K562 (cell line): ENCODE data around the gene PIGH. TPM values are rescaled to one million over a fixed set of nuclear protein-coding genes. Genes with fewer than 3 reads are reported as not detected.

Experiments used
- CHAMP1 ChIP-seq: fragments of 450-650 bp; IDR thresholded peaks from 2 replicates; pipeline ENCODE4 v1.6.1; 2016; ENCODE audit warnings: mild to moderate bottlenecking
- HCFC1 ChIP-seq: IDR thresholded peaks from 2 replicates; pipeline ENCODE4 v1.6.1; 2012; ENCODE audit warnings: low read depth, low read length, improper control_type of control experiment
- LARP7 ChIP-seq: fragments of 450-650 bp; IDR thresholded peaks from 2 replicates; pipeline ENCODE4 v1.6.1; 2016
- MAFG ChIP-seq: fragments of 450-650 bp; conservative IDR thresholded peaks from 2 replicates; pipeline ENCODE4 v1.6.1; 2016; ENCODE audit warnings: missing genetic modification characterization, missing compliant biosample characterization
- PHTF2 ChIP-seq: fragments of 250-450 bp; sonication (Bioruptor Pico); IDR thresholded peaks from 2 replicates; pipeline ENCODE4 v1.5.0; 2021; ENCODE audit warnings: mild to moderate bottlenecking
- polyA plus RNA-seq, 8 experiments: library from polyadenylated mRNA; depleted of rRNA in 4 of 8; stranded (reverse) in 5 of 8; unstranded in 3 of 8; fragments of >200 nt; fragmentation: Nextera tagmentation in 2 of 8; fragmentation: Illumina TruSeq in 1 of 8; extraction: Ambion mirVana in 2 of 8; extraction: Trizol in 1 of 8; gene quantifications; 2 replicates each; pipeline versions ENCODE4 v1.2.1 to v1.2.3, GENCODE V29; 2011 to 2014; ENCODE audit warnings: inconsistent platforms in 1 of 8, missing spikeins in 1 of 8
- total RNA-seq, 7 experiments: library from RNA; depleted of rRNA in 6 of 7; stranded (reverse); fragments of >200 nt in 6 of 7; fragmentation: Illumina TruSeq in 2 of 7; extraction: Trizol in 2 of 7; gene quantifications; 2 replicates each; pipeline versions ENCODE4 v1.2.1 to v1.2.3, GENCODE V29; 2011 to 2021; ENCODE audit warnings: low replicate concordance in 1 of 7
- TF ChIP-seq, protein P1 (sequence below), 2 experiments: fragments of 450-650 bp; IDR thresholded peaks; 2 replicates each; pipeline ENCODE4 v1.6.1; 2018; ENCODE audit warnings: mild to moderate bottlenecking in 2 of 2, low read depth in 1 of 2; ENCODE audit not compliant: partially characterized antibody in 2 of 2
- TF ChIP-seq, protein P2 (sequence below), 2 experiments: fragments of 450-650 bp in 1 of 2; IDR thresholded peaks; 2 replicates each; pipeline ENCODE4 v1.6.1; 2011 to 2017; ENCODE audit warnings: low read depth in 2 of 2, antibody characterized with exemption in 1 of 2, borderline replicate concordance in 1 of 2, low read length in 1 of 2, mild to moderate bottlenecking in 1 of 2, mixed read lengths in 1 of 2; ENCODE audit not compliant: control insufficient read depth in 1 of 2
- TF ChIP-seq, protein P3 (sequence below): fragments of 450-650 bp; IDR thresholded peaks from 2 replicates; pipeline ENCODE4 v1.6.1; 2016; ENCODE audit warnings: low read depth

Gene PIGH
- total and polyA plus RNA-seq, 9 of the 15 experiments (the other 6 are each of a cell fraction or from before 2014, with no cell fraction given) = 21.1 to 53.4 (median 24.7) TPM

- TF ChIP-seq, protein P1, sequence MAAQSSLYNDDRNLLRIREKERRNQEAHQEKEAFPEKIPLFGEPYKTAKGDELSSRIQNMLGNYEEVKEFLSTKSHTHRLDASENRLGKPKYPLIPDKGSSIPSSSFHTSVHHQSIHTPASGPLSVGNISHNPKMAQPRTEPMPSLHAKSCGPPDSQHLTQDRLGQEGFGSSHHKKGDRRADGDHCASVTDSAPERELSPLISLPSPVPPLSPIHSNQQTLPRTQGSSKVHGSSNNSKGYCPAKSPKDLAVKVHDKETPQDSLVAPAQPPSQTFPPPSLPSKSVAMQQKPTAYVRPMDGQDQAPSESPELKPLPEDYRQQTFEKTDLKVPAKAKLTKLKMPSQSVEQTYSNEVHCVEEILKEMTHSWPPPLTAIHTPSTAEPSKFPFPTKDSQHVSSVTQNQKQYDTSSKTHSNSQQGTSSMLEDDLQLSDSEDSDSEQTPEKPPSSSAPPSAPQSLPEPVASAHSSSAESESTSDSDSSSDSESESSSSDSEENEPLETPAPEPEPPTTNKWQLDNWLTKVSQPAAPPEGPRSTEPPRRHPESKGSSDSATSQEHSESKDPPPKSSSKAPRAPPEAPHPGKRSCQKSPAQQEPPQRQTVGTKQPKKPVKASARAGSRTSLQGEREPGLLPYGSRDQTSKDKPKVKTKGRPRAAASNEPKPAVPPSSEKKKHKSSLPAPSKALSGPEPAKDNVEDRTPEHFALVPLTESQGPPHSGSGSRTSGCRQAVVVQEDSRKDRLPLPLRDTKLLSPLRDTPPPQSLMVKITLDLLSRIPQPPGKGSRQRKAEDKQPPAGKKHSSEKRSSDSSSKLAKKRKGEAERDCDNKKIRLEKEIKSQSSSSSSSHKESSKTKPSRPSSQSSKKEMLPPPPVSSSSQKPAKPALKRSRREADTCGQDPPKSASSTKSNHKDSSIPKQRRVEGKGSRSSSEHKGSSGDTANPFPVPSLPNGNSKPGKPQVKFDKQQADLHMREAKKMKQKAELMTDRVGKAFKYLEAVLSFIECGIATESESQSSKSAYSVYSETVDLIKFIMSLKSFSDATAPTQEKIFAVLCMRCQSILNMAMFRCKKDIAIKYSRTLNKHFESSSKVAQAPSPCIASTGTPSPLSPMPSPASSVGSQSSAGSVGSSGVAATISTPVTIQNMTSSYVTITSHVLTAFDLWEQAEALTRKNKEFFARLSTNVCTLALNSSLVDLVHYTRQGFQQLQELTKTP (IDR thresholded peaks at IDR 0.05; ENCODE audit: low read depth in 1 of 2, partially characterized antibody in 2 of 2) = no peak
- TF ChIP-seq LARP7 = no peak
- no peak for TF ChIP-seq PHTF2 (CRISPR knock-in tag)
- TF ChIP-seq, protein P2, sequence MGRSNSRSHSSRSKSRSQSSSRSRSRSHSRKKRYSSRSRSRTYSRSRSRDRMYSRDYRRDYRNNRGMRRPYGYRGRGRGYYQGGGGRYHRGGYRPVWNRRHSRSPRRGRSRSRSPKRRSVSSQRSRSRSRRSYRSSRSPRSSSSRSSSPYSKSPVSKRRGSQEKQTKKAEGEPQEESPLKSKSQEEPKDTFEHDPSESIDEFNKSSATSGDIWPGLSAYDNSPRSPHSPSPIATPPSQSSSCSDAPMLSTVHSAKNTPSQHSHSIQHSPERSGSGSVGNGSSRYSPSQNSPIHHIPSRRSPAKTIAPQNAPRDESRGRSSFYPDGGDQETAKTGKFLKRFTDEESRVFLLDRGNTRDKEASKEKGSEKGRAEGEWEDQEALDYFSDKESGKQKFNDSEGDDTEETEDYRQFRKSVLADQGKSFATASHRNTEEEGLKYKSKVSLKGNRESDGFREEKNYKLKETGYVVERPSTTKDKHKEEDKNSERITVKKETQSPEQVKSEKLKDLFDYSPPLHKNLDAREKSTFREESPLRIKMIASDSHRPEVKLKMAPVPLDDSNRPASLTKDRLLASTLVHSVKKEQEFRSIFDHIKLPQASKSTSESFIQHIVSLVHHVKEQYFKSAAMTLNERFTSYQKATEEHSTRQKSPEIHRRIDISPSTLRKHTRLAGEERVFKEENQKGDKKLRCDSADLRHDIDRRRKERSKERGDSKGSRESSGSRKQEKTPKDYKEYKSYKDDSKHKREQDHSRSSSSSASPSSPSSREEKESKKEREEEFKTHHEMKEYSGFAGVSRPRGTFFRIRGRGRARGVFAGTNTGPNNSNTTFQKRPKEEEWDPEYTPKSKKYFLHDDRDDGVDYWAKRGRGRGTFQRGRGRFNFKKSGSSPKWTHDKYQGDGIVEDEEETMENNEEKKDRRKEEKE (IDR thresholded peaks at IDR 0.05; ENCODE audit: borderline replicate concordance in 1 of 2, control insufficient read depth in 1 of 2, low read depth in 2 of 2, low read length in 1 of 2) = no peak
- TF ChIP-seq MAFG (tag) = no peak
- no peak for TF ChIP-seq HCFC1
- TF ChIP-seq, protein P3, sequence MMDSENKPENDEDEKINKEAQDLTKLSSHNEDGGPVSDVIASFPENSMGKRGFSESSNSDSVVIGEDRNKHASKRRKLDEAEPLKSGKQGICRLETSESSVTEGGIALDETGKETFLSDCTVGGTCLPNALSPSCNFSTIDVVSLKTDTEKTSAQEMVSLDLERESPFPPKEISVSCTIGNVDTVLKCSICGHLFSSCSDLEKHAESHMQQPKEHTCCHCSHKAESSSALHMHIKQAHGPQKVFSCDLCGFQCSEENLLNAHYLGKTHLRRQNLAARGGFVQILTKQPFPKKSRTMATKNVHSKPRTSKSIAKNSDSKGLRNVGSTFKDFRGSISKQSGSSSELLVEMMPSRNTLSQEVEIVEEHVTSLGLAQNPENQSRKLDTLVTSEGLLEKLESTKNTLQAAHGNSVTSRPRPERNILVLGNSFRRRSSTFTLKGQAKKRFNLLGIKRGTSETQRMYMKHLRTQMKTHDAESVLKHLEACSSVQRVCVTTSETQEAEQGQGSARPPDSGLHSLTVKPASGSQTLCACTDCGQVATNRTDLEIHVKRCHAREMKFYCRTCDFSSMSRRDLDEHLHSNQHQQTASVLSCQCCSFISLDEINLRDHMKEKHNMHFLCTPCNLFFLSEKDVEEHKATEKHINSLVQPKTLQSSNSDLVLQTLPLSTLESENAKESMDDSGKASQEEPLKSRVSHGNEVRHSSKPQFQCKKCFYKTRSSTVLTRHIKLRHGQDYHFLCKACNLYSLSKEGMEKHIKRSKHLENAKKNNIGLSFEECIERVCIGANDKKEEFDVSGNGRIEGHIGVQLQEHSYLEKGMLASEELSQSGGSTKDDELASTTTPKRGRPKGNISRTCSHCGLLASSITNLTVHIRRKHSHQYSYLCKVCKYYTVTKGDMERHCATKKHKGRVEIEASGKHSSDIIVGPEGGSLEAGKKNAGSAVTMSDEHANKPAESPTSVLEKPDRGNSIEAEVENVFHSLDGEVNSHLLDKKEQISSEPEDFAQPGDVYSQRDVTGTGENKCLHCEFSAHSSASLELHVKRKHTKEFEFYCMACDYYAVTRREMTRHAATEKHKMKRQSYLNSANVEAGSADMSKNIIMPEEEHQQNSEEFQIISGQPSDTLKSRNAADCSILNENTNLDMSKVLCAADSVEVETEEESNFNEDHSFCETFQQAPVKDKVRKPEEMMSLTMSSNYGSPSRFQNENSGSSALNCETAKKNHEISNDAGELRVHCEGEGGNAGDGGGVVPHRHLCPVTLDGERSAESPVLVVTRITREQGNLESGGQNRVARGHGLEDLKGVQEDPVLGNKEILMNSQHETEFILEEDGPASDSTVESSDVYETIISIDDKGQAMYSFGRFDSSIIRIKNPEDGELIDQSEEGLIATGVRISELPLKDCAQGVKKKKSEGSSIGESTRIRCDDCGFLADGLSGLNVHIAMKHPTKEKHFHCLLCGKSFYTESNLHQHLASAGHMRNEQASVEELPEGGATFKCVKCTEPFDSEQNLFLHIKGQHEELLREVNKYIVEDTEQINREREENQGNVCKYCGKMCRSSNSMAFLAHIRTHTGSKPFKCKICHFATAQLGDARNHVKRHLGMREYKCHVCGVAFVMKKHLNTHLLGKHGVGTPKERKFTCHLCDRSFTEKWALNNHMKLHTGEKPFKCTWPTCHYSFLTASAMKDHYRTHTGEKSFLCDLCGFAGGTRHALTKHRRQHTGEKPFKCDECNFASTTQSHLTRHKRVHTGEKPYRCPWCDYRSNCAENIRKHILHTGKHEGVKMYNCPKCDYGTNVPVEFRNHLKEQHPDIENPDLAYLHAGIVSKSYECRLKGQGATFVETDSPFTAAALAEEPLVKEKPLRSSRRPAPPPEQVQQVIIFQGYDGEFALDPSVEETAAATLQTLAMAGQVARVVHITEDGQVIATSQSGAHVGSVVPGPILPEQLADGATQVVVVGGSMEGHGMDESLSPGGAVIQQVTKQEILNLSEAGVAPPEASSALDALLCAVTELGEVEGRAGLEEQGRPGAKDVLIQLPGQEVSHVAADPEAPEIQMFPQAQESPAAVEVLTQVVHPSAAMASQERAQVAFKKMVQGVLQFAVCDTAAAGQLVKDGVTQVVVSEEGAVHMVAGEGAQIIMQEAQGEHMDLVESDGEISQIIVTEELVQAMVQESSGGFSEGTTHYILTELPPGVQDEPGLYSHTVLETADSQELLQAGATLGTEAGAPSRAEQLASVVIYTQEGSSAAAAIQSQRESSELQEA = no peak
- TF ChIP-seq CHAMP1 = no peak
These were observed 19.6 kb upstream of the PIGH start, which contains the start of gene ARG2 (continued) for GRCh38 chr14:67619446-67620216.
